CD1c-positive myeloid dendritic cell (primary cell): ENCODE data around the gene ZNF777.

Experiments used
- DNase-seq: peaks from one replicate; pipeline ENCODE4 v3.0.0-alpha.2; 2016; ENCODE audit errors: extremely low spot score

ZNF777 gene

GRCh38 chr7:149477494-149478443 lies 16.9 kb upstream of the ZNF777 start:
- DNase-seq = no peak

- no peak for DNase-seq
Observed at GRCh38 chr7:149476791-149477190, 15.9 kb upstream of the ZNF777 start.

GRCh38 chr7:149475121-149476045 lies 14.5 kb upstream of the ZNF777 start:
- no peak for DNase-seq

GRCh38 chr7:149474309-149475120 lies 13.7 kb upstream of the ZNF777 start:
- DNase-seq = no peak

- DNase-seq = no peak
Observed at GRCh38 chr7:149473251-149473650, 12.4 kb upstream of the ZNF777 start.

- DNase-seq = no peak
Observed at GRCh38 chr7:149471289-149471953, 10.6 kb upstream of the ZNF777 start.

GRCh38 chr7:149469806-149470205 lies 8.9 kb upstream of the ZNF777 start:
- DNase-seq = no peak

- DNase-seq = no peak
Observed at GRCh38 chr7:149468208-149468607, 7.3 kb upstream of the ZNF777 start.

GRCh38 chr7:149467321-149467859 lies 6.5 kb upstream of the ZNF777 start:
- DNase-seq = no peak

GRCh38 chr7:149466364-149466763 lies 5.5 kb upstream of the ZNF777 start:
- DNase-seq = no peak

- no peak for DNase-seq
Observed at GRCh38 chr7:149463500-149464161, 2.8 kb upstream of the ZNF777 start.

GRCh38 chr7:149462101-149462520 lies 1.2 kb upstream of the ZNF777 start:
- DNase-seq = no peak

GRCh38 chr7:149459540-149460452 lies 1.1 kb downstream of the ZNF777 start:
- peak; percentile 9 for DNase-seq

GRCh38 chr7:149459201-149459539 lies 1.7 kb downstream of the ZNF777 start:
- DNase-seq = no peak

- DNase-seq = no peak
Observed at GRCh38 chr7:149458235-149458634, 2.6 kb downstream of the ZNF777 start.

- no peak for DNase-seq
Observed at GRCh38 chr7:149457766-149458165, 3.1 kb downstream of the ZNF777 start.

- DNase-seq = no peak
Observed at GRCh38 chr7:149456506-149457421, 4.1 kb downstream of the ZNF777 start.
